ENCODE measurements around the gene KCNQ5. TPM values are rescaled to one million over a fixed set of nuclear protein-coding genes. Genes with fewer than 3 reads are reported as not detected.

The KCNQ5 gene
- total RNA-seq, 1 experiment from 2014 or later = 9.4 TPM

- no peaks in the 10 kb centered on the region for H3K27me3 ChIP-seq (ENCODE audit: control insufficient read depth, insufficient read depth, low read length)
- in situ Hi-C loops (cut with HindIII; ENCODE audit: low pct_unique_long_range_greater_than_20kb, low sequenced_read_pairs) = no loop called here
- TF ChIP-seq SIN3A (IDR thresholded peaks at IDR 0.05; ENCODE audit: borderline replicate concordance, insufficient read depth, low read depth, low read length) (no peak), TCF7L2 (IDR thresholded peaks at IDR 0.05; ENCODE audit: low read depth, low read length) (no peak), CTCF (IDR thresholded peaks at IDR 0.05) (no peak), POLR2AphosphoS5 (IDR thresholded peaks at IDR 0.05; ENCODE audit: low read depth, low read length) (no peak), REST (IDR thresholded peaks at IDR 0.05; ENCODE audit: insufficient read depth in 1 of 2, low read depth in 2 of 2, low read length in 1 of 2) (no peak)
- H3K27ac ChIP-seq (ENCODE audit: low read length) = no peak overlapping the region
- no peaks in the 10 kb centered on the region for H3K4me1 ChIP-seq (ENCODE audit: control insufficient read depth, insufficient read depth, low read length)
- intact Hi-C loops (cut with micrococcal nuclease; ENCODE audit: unreplicated experiment) = no loop called here
- DNase-seq (ENCODE audit: low read depth, low spot score) = no peak
- no TSS peak for BruUV-seq (replicated peaks)
- no peak overlapping the region for H3K4me3 ChIP-seq (ENCODE audit: low read depth in 2 of 2, low read length in 2 of 2)
- ChIA-PET POLR2A (no interaction called here), CTCF (no interaction called here)
- peaks cover 3% of the 10 kb centered on the region; the same call in 1 of the 2 replicates for H3K9me3 ChIP-seq (ENCODE audit: control insufficient read depth, insufficient read depth, low read depth, low read length)
- no peak for ATAC-seq
- H3K36me3 ChIP-seq (ENCODE audit: control insufficient read depth, insufficient read depth, low read length) = no peaks in the 10 kb centered on the region
Observed at GRCh38 chr6:72824833-72825232, 203.0 kb downstream of the KCNQ5 start.

GRCh38 chr6:72825315-72825911 lies 203.5 kb downstream of the KCNQ5 start:
- H3K4me3 ChIP-seq (ENCODE audit: low read depth in 2 of 2, low read length in 2 of 2) = no peak overlapping the region
- DNase-seq (ENCODE audit: low read depth, low spot score) = no peak
- no peaks in the 10 kb centered on the region for H3K36me3 ChIP-seq (ENCODE audit: control insufficient read depth, insufficient read depth, low read length)
- intact Hi-C loops (cut with micrococcal nuclease; ENCODE audit: unreplicated experiment) (no loop called here), in situ Hi-C loops (cut with HindIII; ENCODE audit: low pct_unique_long_range_greater_than_20kb, low sequenced_read_pairs) (no loop called here)
- BruUV-seq (replicated peaks) = no TSS peak
- POLR2A ChIA-PET = no interaction called here
- ATAC-seq = peak; percentile 83
- CTCF ChIA-PET = no interaction called here
- no peak overlapping the region for H3K27ac ChIP-seq (ENCODE audit: low read length)
- H3K9me3 ChIP-seq (ENCODE audit: control insufficient read depth, insufficient read depth, low read depth, low read length) = peaks cover 3% of the 10 kb centered on the region; the same call in 1 of the 2 replicates
- H3K4me1 ChIP-seq (ENCODE audit: control insufficient read depth, insufficient read depth, low read length) = no peaks in the 10 kb centered on the region
- TF ChIP-seq TCF7L2 (IDR thresholded peaks at IDR 0.05; ENCODE audit: low read depth, low read length) = no peak
- TF ChIP-seq REST (IDR thresholded peaks at IDR 0.05; ENCODE audit: insufficient read depth in 1 of 2, low read depth in 2 of 2, low read length in 1 of 2) = no peak
- TF ChIP-seq CTCF (IDR thresholded peaks at IDR 0.05) = no peak
- no peak for TF ChIP-seq POLR2AphosphoS5 (IDR thresholded peaks at IDR 0.05; ENCODE audit: low read depth, low read length)
- TF ChIP-seq SIN3A (IDR thresholded peaks at IDR 0.05; ENCODE audit: borderline replicate concordance, insufficient read depth, low read depth, low read length) = no peak
- H3K27me3 ChIP-seq (ENCODE audit: control insufficient read depth, insufficient read depth, low read length) = no peaks in the 10 kb centered on the region

Data from Panc1 (cell line).